ENCODE data around the gene CXXC5. TPM values are rescaled to one million over a fixed set of nuclear protein-coding genes. Genes with fewer than 3 reads are reported as not detected.

CXXC5 gene
- total RNA-seq, 6 donors from 2014 or later: 25.7 to 39.5 (median 33.0) TPM

DNA sequence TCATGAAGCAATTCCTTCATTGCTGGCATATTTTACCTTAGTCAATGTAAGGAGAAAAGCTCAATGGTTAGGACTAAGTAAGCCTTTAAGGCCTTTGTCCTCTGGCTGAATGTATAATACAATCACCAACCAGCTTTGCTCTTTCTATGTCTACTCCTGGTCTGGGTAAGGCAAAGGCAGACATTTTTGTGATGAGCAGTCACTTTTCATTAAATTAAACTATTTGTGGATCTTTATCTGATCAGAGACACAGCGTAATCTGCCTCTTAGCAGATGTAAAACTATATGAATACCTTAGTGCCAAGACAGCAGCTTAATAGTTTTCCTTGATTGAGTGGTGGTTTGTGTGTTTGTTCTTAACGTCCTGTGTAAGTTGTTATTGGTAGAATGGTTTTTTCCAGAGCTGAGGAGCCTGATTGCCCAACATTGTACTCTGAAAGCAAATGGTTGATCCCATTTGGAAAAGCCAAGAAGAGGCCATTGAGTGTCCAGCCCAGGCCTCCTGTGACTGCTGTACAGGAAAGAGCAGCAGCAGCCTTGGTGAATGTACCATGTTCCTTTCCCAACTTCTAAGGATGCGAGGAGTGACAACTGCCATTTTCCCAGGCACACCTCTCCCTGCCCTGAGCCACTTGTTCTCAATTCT, 16.5 kb upstream of the CXXC5 start:
- DNase-seq (no peak), ATAC-seq (ENCODE audit: low FRiP score in 2 of 2) (no peak)
- H3K36me3 ChIP-seq: peaks cover 7 to 36% (median 11%) of the 10 kb centered on the region in 4 donors

DNA sequence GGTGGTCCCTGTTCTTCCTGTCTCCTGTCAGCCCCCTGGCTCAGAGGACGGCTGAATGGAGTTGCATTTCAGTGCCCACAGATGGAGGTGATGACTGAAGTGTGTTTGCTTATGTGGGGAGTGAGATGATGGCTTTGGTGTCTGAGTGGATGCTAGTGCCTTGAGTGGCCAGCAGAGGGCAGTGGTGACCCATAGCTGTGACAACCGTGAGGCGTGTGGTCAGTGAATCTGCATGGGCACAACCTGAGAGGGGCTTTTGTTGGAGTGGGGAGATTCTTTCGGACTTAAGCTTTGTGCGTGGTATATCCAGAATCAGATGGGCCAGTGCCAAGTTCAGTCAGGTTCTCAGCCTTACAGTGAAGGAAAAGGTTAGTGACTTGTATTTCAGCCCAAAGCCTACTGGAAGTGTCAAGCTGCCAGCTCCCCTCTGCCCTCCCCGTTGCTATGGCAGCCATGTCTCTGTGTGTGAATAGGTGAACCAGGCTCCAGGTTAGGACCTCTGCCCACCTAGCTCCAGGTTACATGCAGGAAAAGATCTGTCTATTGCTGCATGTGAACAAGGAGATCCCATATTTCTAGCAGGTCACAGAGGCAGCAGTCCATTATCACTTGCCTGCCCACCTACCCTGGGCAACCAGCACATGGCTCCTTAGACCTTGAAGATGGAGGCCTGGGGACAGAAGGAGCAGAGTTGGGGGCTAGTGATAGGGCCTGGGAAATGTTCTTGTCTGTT, 14.7 kb upstream of the CXXC5 start:
- ATAC-seq (ENCODE audit: low FRiP score in 2 of 2): peak; percentile 68 to 74
- H3K4me3 ChIP-seq: no peak overlapping the region
- no peaks in the 10 kb centered on the region for H3K27me3 ChIP-seq
- H3K4me1 ChIP-seq: peaks cover 28 to 42% (median 35%) of the 10 kb centered on the region in 4 donors
- DNase-seq: peak in 1 of 2 donors; percentile 78
- H3K36me3 ChIP-seq: peaks cover 0 to 19% (median 2%) of the 10 kb centered on the region in 4 donors
- WGBS, 2 donors: 7 to 8% methylated on average over 5 to 6 of the region's 6 CpGs
- H3K27ac ChIP-seq: no peak overlapping the region
- H3K9me3 ChIP-seq: no peaks in the 10 kb centered on the region
- TF ChIP-seq, protein P1, sequence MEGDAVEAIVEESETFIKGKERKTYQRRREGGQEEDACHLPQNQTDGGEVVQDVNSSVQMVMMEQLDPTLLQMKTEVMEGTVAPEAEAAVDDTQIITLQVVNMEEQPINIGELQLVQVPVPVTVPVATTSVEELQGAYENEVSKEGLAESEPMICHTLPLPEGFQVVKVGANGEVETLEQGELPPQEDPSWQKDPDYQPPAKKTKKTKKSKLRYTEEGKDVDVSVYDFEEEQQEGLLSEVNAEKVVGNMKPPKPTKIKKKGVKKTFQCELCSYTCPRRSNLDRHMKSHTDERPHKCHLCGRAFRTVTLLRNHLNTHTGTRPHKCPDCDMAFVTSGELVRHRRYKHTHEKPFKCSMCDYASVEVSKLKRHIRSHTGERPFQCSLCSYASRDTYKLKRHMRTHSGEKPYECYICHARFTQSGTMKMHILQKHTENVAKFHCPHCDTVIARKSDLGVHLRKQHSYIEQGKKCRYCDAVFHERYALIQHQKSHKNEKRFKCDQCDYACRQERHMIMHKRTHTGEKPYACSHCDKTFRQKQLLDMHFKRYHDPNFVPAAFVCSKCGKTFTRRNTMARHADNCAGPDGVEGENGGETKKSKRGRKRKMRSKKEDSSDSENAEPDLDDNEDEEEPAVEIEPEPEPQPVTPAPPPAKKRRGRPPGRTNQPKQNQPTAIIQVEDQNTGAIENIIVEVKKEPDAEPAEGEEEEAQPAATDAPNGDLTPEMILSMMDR (IDR thresholded peaks at IDR 0.05): peak; percentile 93 to 96 (median 95)
- no peak for TF ChIP-seq POLR2AphosphoS5 (IDR thresholded peaks at IDR 0.05)

More for the DNA sequence above, 16.5 kb upstream of the CXXC5 start:
- 67 to 69% methylated on average over 3 of the region's 3 CpGs for WGBS, 2 donors
- TF ChIP-seq POLR2AphosphoS5 (IDR thresholded peaks at IDR 0.05) (no peak), POLR2A (IDR thresholded peaks at IDR 0.05) (no peak), EP300 (IDR thresholded peaks at IDR 0.05) (no peak)
- TF ChIP-seq, protein P1 (IDR thresholded peaks at IDR 0.05): no peak
- no peaks in the 10 kb centered on the region for H3K9me3 ChIP-seq
- H3K27me3 ChIP-seq: no peaks in the 10 kb centered on the region
- no peak overlapping the region for H3K27ac ChIP-seq
- no peak overlapping the region for H3K4me3 ChIP-seq
- peaks cover 12 to 24% (median 18%) of the 10 kb centered on the region in 4 donors for H3K4me1 ChIP-seq

DNA sequence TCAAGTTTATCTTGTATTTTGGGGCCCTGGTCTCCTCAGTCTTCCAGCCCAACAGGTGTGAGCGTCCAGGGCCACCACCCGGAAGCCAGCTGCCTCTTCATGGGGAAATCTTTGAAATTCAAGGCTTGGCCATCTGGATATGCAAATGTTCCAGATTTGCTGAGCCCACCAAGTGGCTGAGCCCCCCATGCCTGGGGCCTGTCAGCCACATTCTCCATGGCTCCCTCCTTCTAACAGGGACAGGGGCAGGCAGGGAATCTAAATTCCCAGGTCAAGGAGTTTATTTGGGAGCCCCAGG, 14.2 kb upstream of the CXXC5 start:
- Histone ChIP-seq H3K4me1 (peaks cover 34 to 47% (median 39%) of the 10 kb centered on the region in 4 donors), H3K9me3 (no peaks in the 10 kb centered on the region), H3K27me3 (no peaks in the 10 kb centered on the region), H3K4me3 (no peak overlapping the region), H3K36me3 (peaks cover 0 to 13% (median 2%) of the 10 kb centered on the region in 4 donors), H3K27ac (no peak overlapping the region)
- 90 to 100% methylated on average over 1 to 2 of the region's 2 CpGs for WGBS, 2 donors
- DNase-seq (no peak), ATAC-seq (ENCODE audit: low FRiP score in 2 of 2) (no peak)
- TF ChIP-seq, protein P1 (IDR thresholded peaks at IDR 0.05): no peak
- TF ChIP-seq EP300 (IDR thresholded peaks at IDR 0.05) (no peak), POLR2A (IDR thresholded peaks at IDR 0.05) (no peak), POLR2AphosphoS5 (IDR thresholded peaks at IDR 0.05) (no peak)

DNA sequence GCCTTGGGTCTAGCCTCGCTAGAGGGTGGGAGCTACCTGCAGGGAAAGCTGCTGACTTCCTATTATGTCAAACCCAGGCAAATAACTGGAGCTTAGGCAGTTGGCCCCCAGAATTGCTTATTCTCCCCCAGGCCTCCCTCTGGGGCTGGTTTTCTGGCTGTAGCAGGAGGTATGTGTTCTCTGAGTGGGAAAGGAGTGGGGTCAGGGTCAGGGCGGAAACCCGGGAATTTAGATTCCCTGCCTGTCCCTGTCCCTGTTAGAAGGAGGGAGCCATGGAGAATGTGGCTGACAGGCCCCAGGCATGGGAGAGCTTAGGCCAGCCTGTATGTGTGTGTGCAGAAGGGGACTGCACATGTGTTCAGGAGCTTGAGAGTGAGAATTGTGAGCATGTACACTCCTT, 13.6 kb upstream of the CXXC5 start:
- Histone ChIP-seq H3K4me3 (no peak overlapping the region), H3K27me3 (no peaks in the 10 kb centered on the region), H3K27ac (no peak overlapping the region), H3K36me3 (peaks cover 0 to 8% (median 2%) of the 10 kb centered on the region in 4 donors), H3K9me3 (no peaks in the 10 kb centered on the region), H3K4me1 (peaks cover 36 to 50% (median 40%) of the 10 kb centered on the region in 4 donors)
- DNase-seq (no peak), ATAC-seq (ENCODE audit: low FRiP score in 2 of 2) (no peak)
- TF ChIP-seq POLR2AphosphoS5 (IDR thresholded peaks at IDR 0.05) (no peak), EP300 (IDR thresholded peaks at IDR 0.05) (no peak), POLR2A (IDR thresholded peaks at IDR 0.05) (no peak)
- TF ChIP-seq, protein P1 (IDR thresholded peaks at IDR 0.05): no peak
- WGBS, 2 donors: 86 to 92% methylated on average over 3 of the region's 3 CpGs
